Breast epithelium (tissue), 4 donors: Measurements from ENCODE around the gene MAGEA12. TPM values are rescaled to one million over a fixed set of nuclear protein-coding genes. Genes with fewer than 3 reads are reported as not detected.
"Not testable (repeated sequence)": the region's sequence is repeated elsewhere in the genome, so short reads cannot be mapped to it uniquely, and the experiment has no call there.

Experiments used
- DNase-seq, 2 donors: peaks; one replicate each; pipeline ENCODE4 v3.0.0-alpha.2; 2019; ENCODE audit warnings: low spot score in 2 of 2
- H3K27ac ChIP-seq, 2 donors: fragments of 200-600 bp; sonication (generic) in 1 of 2; one replicate each; pipeline ENCODE4 v1.5.1; 2016 to 2019; ENCODE audit warnings: mild to moderate bottlenecking in 1 of 2
- H3K27me3 ChIP-seq, 2 donors: fragments of 200-600 bp; sonication (generic) in 1 of 2; one replicate each; pipeline versions ENCODE4 v1.5.1 to v1.6.0; 2017 to 2019; ENCODE audit warnings: control low read depth in 1 of 2, mild to moderate bottlenecking in 1 of 2
- H3K36me3 ChIP-seq: fragments of 200-600 bp; one replicate; pipeline ENCODE4 v1.5.1; 2019
- H3K4me1 ChIP-seq, 2 donors: fragments of 200-600 bp; sonication (generic); one replicate each; pipeline ENCODE4 v1.5.1; 2016 to 2019; ENCODE audit warnings: control low read depth in 1 of 2
- H3K4me3 ChIP-seq, 3 donors: fragments of 200-600 bp; sonication (generic); 1 replicate in 2 of 3; 2 replicates in 1 of 3; pipeline ENCODE4 v1.5.1; 2016 to 2019; ENCODE audit warnings: mild to moderate bottlenecking in 3 of 3, moderate library complexity in 2 of 3
- H3K9me3 ChIP-seq, 2 donors: fragments of 200-600 bp; sonication (generic) in 1 of 2; one replicate each; pipeline ENCODE4 v1.5.1; 2016 to 2019; ENCODE audit warnings: control low read depth in 1 of 2
- CTCF ChIP-seq, 3 donors: fragments of 450-650 bp; IDR thresholded peaks; one replicate each; pipeline ENCODE4 v1.5.1; 2016 to 2017; ENCODE audit warnings: antibody characterized with exemption in 3 of 3, mild to moderate bottlenecking in 3 of 3, moderate library complexity in 3 of 3
- POLR2A ChIP-seq: fragments of 450-650 bp; IDR thresholded peaks from one replicate; pipeline ENCODE4 v1.6.1; 2016; ENCODE audit warnings: antibody characterized with exemption, mild to moderate bottlenecking, moderate library complexity
- POLR2AphosphoS5 ChIP-seq, 3 donors: sonication (generic); formaldehyde crosslinking; IDR thresholded peaks; one replicate each; pipeline ENCODE4 v1.6.1; 2017; ENCODE audit warnings: antibody characterized with exemption in 3 of 3
- intact Hi-C: fragments of 100-400 bp; cut with DNase I; formaldehyde crosslinking; loops from one replicate; pipeline ENCODE4 v1.15.1; 2023; ENCODE audit warnings: low total_unique reads
- total RNA-seq, 3 donors: library from RNA; depleted of rRNA; stranded (reverse); fragments of >200 nt; gene quantifications; one replicate each; pipeline ENCODE4 v1.1.0, GENCODE V29; 2016

MAGEA12 gene
- total RNA-seq, 3 donors from 2014 or later: not detected

- Histone ChIP-seq H3K4me3 (no peak overlapping the region), H3K27me3 (no peaks in the 10 kb centered on the region), H3K36me3 (no peaks in the 10 kb centered on the region), H3K4me1 (no peaks in the 10 kb centered on the region), H3K27ac (no peak overlapping the region), H3K9me3 (no peaks in the 10 kb centered on the region)
- intact Hi-C loops: no loop called here
- TF ChIP-seq POLR2A (no peak), POLR2AphosphoS5 (IDR thresholded peaks at IDR 0.05) (no peak), CTCF (IDR thresholded peaks at IDR 0.05) (no peak)
- no peak for DNase-seq
Observed at GRCh38 chrX:152725409-152725808, 8.1 kb upstream of the MAGEA12 start.

GRCh38 chrX:152734143-152734858, 744 bp downstream of the MAGEA12 start:
- H3K4me3 ChIP-seq, H3K4me1 ChIP-seq, DNase-seq, H3K9me3 ChIP-seq, H3K36me3 ChIP-seq, H3K27me3 ChIP-seq, intact Hi-C loops, H3K27ac ChIP-seq: not testable (repeated sequence)

- H3K4me1 ChIP-seq: no peaks in the 10 kb centered on the region
- no peak for DNase-seq
- intact Hi-C loops: no loop called here
- H3K27me3 ChIP-seq: peaks cover 0 to 9% of the 10 kb centered on the region in 2 donors
- H3K9me3 ChIP-seq: no peaks in the 10 kb centered on the region
- no peak overlapping the region for H3K4me3 ChIP-seq
- H3K27ac ChIP-seq: no peak overlapping the region
- no peak for TF ChIP-seq POLR2AphosphoS5 (IDR thresholded peaks at IDR 0.05)
- TF ChIP-seq POLR2A: no peak
- TF ChIP-seq CTCF (IDR thresholded peaks at IDR 0.05): no peak
- no peaks in the 10 kb centered on the region for H3K36me3 ChIP-seq
Observed at GRCh38 chrX:152735101-152735500, 1.5 kb downstream of the MAGEA12 start.

- TF ChIP-seq POLR2AphosphoS5 (IDR thresholded peaks at IDR 0.05) (no peak), POLR2A (no peak), CTCF (IDR thresholded peaks at IDR 0.05) (no peak)
- Histone ChIP-seq H3K36me3 (no peaks in the 10 kb centered on the region), H3K27me3 (peaks cover 0 to 9% of the 10 kb centered on the region in 2 donors), H3K4me1 (no peaks in the 10 kb centered on the region), H3K4me3 (no peak overlapping the region), H3K9me3 (no peaks in the 10 kb centered on the region), H3K27ac (no peak overlapping the region)
- intact Hi-C loops: no loop called here
- no peak for DNase-seq
Observed at GRCh38 chrX:152735860-152736511, 2.4 kb downstream of the MAGEA12 start.

- H3K36me3 ChIP-seq, H3K27ac ChIP-seq, H3K4me1 ChIP-seq, H3K9me3 ChIP-seq, intact Hi-C loops, DNase-seq, H3K27me3 ChIP-seq, H3K4me3 ChIP-seq: not testable (repeated sequence)
Observed at GRCh38 chrX:152736528-152736927, 3.0 kb downstream of the MAGEA12 start.

- H3K9me3 ChIP-seq: no peaks in the 10 kb centered on the region
- TF ChIP-seq CTCF (IDR thresholded peaks at IDR 0.05) (no peak), POLR2AphosphoS5 (IDR thresholded peaks at IDR 0.05) (no peak), POLR2A (no peak)
- H3K27ac ChIP-seq: no peak overlapping the region
- no peak overlapping the region for H3K4me3 ChIP-seq
- H3K36me3 ChIP-seq: no peaks in the 10 kb centered on the region
- intact Hi-C loops: no loop called here
- no peak for DNase-seq
- no peaks in the 10 kb centered on the region for H3K4me1 ChIP-seq
- peaks cover 0 to 14% of the 10 kb centered on the region in 2 donors for H3K27me3 ChIP-seq
Observed at GRCh38 chrX:152738560-152738959, 5.0 kb downstream of the MAGEA12 start.

GRCh38 chrX:152753686-152754650, 20.4 kb downstream of the MAGEA12 start, which contains the start of gene MAGEA2:
Gene MAGEA2 (minus strand): TSS chrX:152753842. CDS start chrX:152751363, 2,479 bp downstream.
- H3K9me3 ChIP-seq, H3K27me3 ChIP-seq, H3K4me3 ChIP-seq, H3K36me3 ChIP-seq, H3K27ac ChIP-seq, intact Hi-C loops, DNase-seq, H3K4me1 ChIP-seq: not testable (repeated sequence)

- H3K4me1 ChIP-seq, DNase-seq, H3K27ac ChIP-seq, H3K9me3 ChIP-seq, intact Hi-C loops, H3K36me3 ChIP-seq, H3K4me3 ChIP-seq, H3K27me3 ChIP-seq: not testable (repeated sequence)
Observed at GRCh38 chrX:152754871-152755270, 21.3 kb downstream of the MAGEA12 start.
